Measurements from ENCODE around the gene PEAR1. TPM values are rescaled to one million over a fixed set of nuclear protein-coding genes. Genes with fewer than 3 reads are reported as not detected.

Gene PEAR1
- total RNA-seq, 1 donor = 17.0 TPM

- Histone ChIP-seq H3K4me1 (ENCODE audit: insufficient read depth, low read length) (peaks cover 13% of the 10 kb centered on the region), H3K4me3 (ENCODE audit: insufficient read depth, low read length) (no peak overlapping the region), H3K27ac (ENCODE audit: low read depth, low read length) (no peak overlapping the region), H3K9me3 (ENCODE audit: low read depth, low read length) (no peaks in the 10 kb centered on the region), H2AFZ (ENCODE audit: low read length) (no peak overlapping the region), H4K20me1 (ENCODE audit: insufficient read depth, low read length) (no peaks in the 10 kb centered on the region), H3K36me3 (ENCODE audit: insufficient read depth, low read length) (no peaks in the 10 kb centered on the region), H3K4me2 (ENCODE audit: insufficient read depth, low read length) (no peak overlapping the region), H3K27me3 (ENCODE audit: insufficient read depth, low read length) (peaks cover 28% of the 10 kb centered on the region), H3K79me2 (ENCODE audit: insufficient read depth, low read length) (no peaks in the 10 kb centered on the region)
- no peak for TF ChIP-seq CTCF (IDR thresholded peaks at IDR 0.05; ENCODE audit: extremely low read depth, low read depth, low read length)
- no peak for DNase-seq (ENCODE audit: insufficient read length, low spot score, missing footprints)
These were observed 27.1 kb upstream of the PEAR1 start for GRCh38 chr1:156866249-156866909.

GRCh38 chr1:156868341-156868740 lies 25.2 kb upstream of the PEAR1 start:
- Histone ChIP-seq H2AFZ (ENCODE audit: low read length) (no peak overlapping the region), H3K36me3 (ENCODE audit: insufficient read depth, low read length) (no peaks in the 10 kb centered on the region), H3K79me2 (ENCODE audit: insufficient read depth, low read length) (no peaks in the 10 kb centered on the region), H3K27me3 (ENCODE audit: insufficient read depth, low read length) (peaks cover 13% of the 10 kb centered on the region), H3K4me3 (ENCODE audit: insufficient read depth, low read length) (no peak overlapping the region), H3K27ac (ENCODE audit: low read depth, low read length) (no peak overlapping the region), H4K20me1 (ENCODE audit: insufficient read depth, low read length) (no peaks in the 10 kb centered on the region), H3K4me2 (ENCODE audit: insufficient read depth, low read length) (no peak overlapping the region), H3K9me3 (ENCODE audit: low read depth, low read length) (no peaks in the 10 kb centered on the region), H3K4me1 (ENCODE audit: insufficient read depth, low read length) (peaks cover 13% of the 10 kb centered on the region)
- no peak for DNase-seq (ENCODE audit: insufficient read length, low spot score, missing footprints)
- TF ChIP-seq CTCF (IDR thresholded peaks at IDR 0.05; ENCODE audit: extremely low read depth, low read depth, low read length) = no peak

GRCh38 chr1:156869455-156869854 lies 24.1 kb upstream of the PEAR1 start:
- Histone ChIP-seq H3K36me3 (ENCODE audit: insufficient read depth, low read length) (no peaks in the 10 kb centered on the region), H4K20me1 (ENCODE audit: insufficient read depth, low read length) (no peaks in the 10 kb centered on the region), H3K4me1 (ENCODE audit: insufficient read depth, low read length) (peaks cover 13% of the 10 kb centered on the region), H3K27me3 (ENCODE audit: insufficient read depth, low read length) (peaks cover 5% of the 10 kb centered on the region), H3K4me3 (ENCODE audit: insufficient read depth, low read length) (no peak overlapping the region), H3K4me2 (ENCODE audit: insufficient read depth, low read length) (no peak overlapping the region), H3K79me2 (ENCODE audit: insufficient read depth, low read length) (no peaks in the 10 kb centered on the region), H3K27ac (ENCODE audit: low read depth, low read length) (no peak overlapping the region), H2AFZ (ENCODE audit: low read length) (no peak overlapping the region), H3K9me3 (ENCODE audit: low read depth, low read length) (no peaks in the 10 kb centered on the region)
- no peak for TF ChIP-seq CTCF (IDR thresholded peaks at IDR 0.05; ENCODE audit: extremely low read depth, low read depth, low read length)
- DNase-seq (ENCODE audit: insufficient read length, low spot score, missing footprints) = no peak

GRCh38 chr1:156873659-156874058 lies 19.9 kb upstream of the PEAR1 start:
- H3K4me3 ChIP-seq (ENCODE audit: insufficient read depth, low read length) = no peak overlapping the region
- peaks cover 13% of the 10 kb centered on the region for H3K4me1 ChIP-seq (ENCODE audit: insufficient read depth, low read length)
- no peak overlapping the region for H2AFZ ChIP-seq (ENCODE audit: low read length)
- DNase-seq (ENCODE audit: insufficient read length, low spot score, missing footprints) = no peak
- no peaks in the 10 kb centered on the region for H4K20me1 ChIP-seq (ENCODE audit: insufficient read depth, low read length)
- H3K4me2 ChIP-seq (ENCODE audit: insufficient read depth, low read length) = no peak overlapping the region
- H3K27me3 ChIP-seq (ENCODE audit: insufficient read depth, low read length) = peaks cover 13% of the 10 kb centered on the region
- no peaks in the 10 kb centered on the region for H3K79me2 ChIP-seq (ENCODE audit: insufficient read depth, low read length)
- no peaks in the 10 kb centered on the region for H3K9me3 ChIP-seq (ENCODE audit: low read depth, low read length)
- no peak for TF ChIP-seq CTCF (IDR thresholded peaks at IDR 0.05; ENCODE audit: extremely low read depth, low read depth, low read length)
- H3K27ac ChIP-seq (ENCODE audit: low read depth, low read length) = no peak overlapping the region
- no peaks in the 10 kb centered on the region for H3K36me3 ChIP-seq (ENCODE audit: insufficient read depth, low read length)

Measured in osteoblast (primary cell).